T-helper 17 cell (primary cell): ENCODE measurements around the gene MED10. TPM values are rescaled to one million over a fixed set of nuclear protein-coding genes. Genes with fewer than 3 reads are reported as not detected.

Source experiments
- total RNA-seq, 4 donors: library from RNA in 2 of 4; stranded (reverse) in 2 of 4; gene quantifications; one replicate each; pipeline ENCODE4 v1.2.3 and lab custom pipeline; 2022 to 2026

MED10 gene
- total RNA-seq, 2 donors from 2014 or later = 70.5 to 78.7 TPM

Other genes starting within 250 kb of the MED10 start
- under 1 TPM in 1 of 2 donors, not detected in 1; 0.05 TPM for gene UBE2QL1, start 70.3 kb upstream of the MED10 start, total RNA-seq